Panc1 (cell line): ENCODE results near the gene MTUS2. TPM values are rescaled to one million over a fixed set of nuclear protein-coding genes. Genes with fewer than 3 reads are reported as not detected.

Source experiments
- ATAC-seq: fragments of 200-7000 bp; cut with Tn5 transposase; 2 replicates; pipeline ENCODE4 v1.9.1; 2020; ENCODE audit warnings: mild to moderate bottlenecking, moderate library complexity
- BruUV-seq: library from RNA; stranded (reverse); fragments of 400-500 nt; replicated peaks from 2 replicates; lab custom pipeline; 2021; lab: Mats Ljungman, UMichigan
- CTCF ChIA-PET: fragments of 300-600 bp; sonication (Branson Sonifier 250); formaldehyde crosslinking; loops from one replicate; lab custom pipeline; 2022; ENCODE audit warnings: antibody characterized with exemption; lab: Charles Lee
- POLR2A ChIA-PET: fragments of 300-600 bp; sonication (Branson Sonifier 250); formaldehyde crosslinking; loops from one replicate; lab custom pipeline; 2022; ENCODE audit warnings: antibody characterized with exemption; lab: Charles Lee
- DNase-seq: peaks from one replicate; pipeline ENCODE4 v3.0.0-alpha.2; 2010; ENCODE audit warnings: low read depth, low spot score
- H3K27ac ChIP-seq: 2 replicates; pipeline ENCODE4 v1.5.1; 2011; ENCODE audit warnings: mild to moderate bottlenecking, low read length, inconsistent platforms
- H3K27me3 ChIP-seq: fragments of 200-500 bp; sonication (Bioruptor generic); 2 replicates; pipeline ENCODE4 v1.6.0; 2014; ENCODE audit warnings: low read length, inconsistent platforms; ENCODE audit not compliant: control insufficient read depth, insufficient read depth
- H3K36me3 ChIP-seq: fragments of 200-500 bp; sonication (Bioruptor generic); 2 replicates; pipeline ENCODE4 v1.5.1; 2014; ENCODE audit warnings: inconsistent platforms, mild to moderate bottlenecking, low read length, moderate library complexity; ENCODE audit not compliant: control insufficient read depth, insufficient read depth
- H3K4me1 ChIP-seq: 2 replicates; pipeline ENCODE4 v1.5.1; 2011; ENCODE audit warnings: inconsistent platforms, mild to moderate bottlenecking, low read length, moderate library complexity; ENCODE audit not compliant: control insufficient read depth, insufficient read depth
- H3K4me3 ChIP-seq, 2 experiments: 2 replicates each; pipeline ENCODE4 v1.5.1; 2011 to 2012; ENCODE audit warnings: low read depth in 2 of 2, low read length in 2 of 2, mild to moderate bottlenecking in 2 of 2, inconsistent platforms in 1 of 2, moderate library complexity in 1 of 2
- H3K9me3 ChIP-seq: fragments of 200-500 bp; sonication (Bioruptor generic); 2 replicates; pipeline ENCODE4 v1.5.1; 2014; ENCODE audit warnings: low read depth, mild to moderate bottlenecking, inconsistent platforms, low read length, moderate library complexity; ENCODE audit not compliant: control insufficient read depth, insufficient read depth
- POLR2AphosphoS5 ChIP-seq: IDR thresholded peaks from 2 replicates; pipeline ENCODE4 v1.6.1; 2012; ENCODE audit warnings: mild to moderate bottlenecking, low read depth, low read length, moderate library complexity
- SIN3A ChIP-seq: IDR thresholded peaks from 2 replicates; pipeline ENCODE4 v1.6.1; 2012; ENCODE audit warnings: low read depth, mild to moderate bottlenecking, low read length, moderate library complexity, borderline replicate concordance; ENCODE audit not compliant: insufficient read depth
- TCF7L2 ChIP-seq: IDR thresholded peaks from 2 replicates; pipeline ENCODE4 v1.6.1; 2011; ENCODE audit warnings: mild to moderate bottlenecking, low read depth, low read length, inconsistent platforms
- in situ Hi-C: cut with HindIII; loops from 2 replicates; pipeline ENCODE4 v1.10.0; 2016; ENCODE audit warnings: low sequenced_read_pairs, low pct_unique_long_range_greater_than_20kb
- intact Hi-C: fragments of 100-400 bp; cut with micrococcal nuclease; formaldehyde crosslinking; loops from one replicate; pipeline ENCODE4 v1.10.0; 2022; ENCODE audit not compliant: unreplicated experiment
- total RNA-seq: library from RNA; stranded (reverse); gene quantifications from one replicate; pipeline ENCODE4 v1.2.1, GENCODE V29; 2021; ENCODE audit not compliant: unreplicated experiment
- TF ChIP-seq, protein P1 (sequence below), 2 experiments: IDR thresholded peaks; 2 replicates each; pipeline ENCODE4 v1.6.1; 2011 to 2012; ENCODE audit warnings: low read depth in 2 of 2, control low read depth in 1 of 2, low read length in 1 of 2, mild to moderate bottlenecking in 1 of 2, moderate library complexity in 1 of 2; ENCODE audit not compliant: insufficient read depth in 1 of 2
- TF ChIP-seq, protein P2 (sequence below): fragments of 450-650 bp; IDR thresholded peaks from 2 replicates; pipeline ENCODE4 v1.5.1; 2017; ENCODE audit warnings: mild to moderate bottlenecking

MTUS2 gene
- total RNA-seq, 1 experiment from 2014 or later = 0.05 TPM

DNA sequence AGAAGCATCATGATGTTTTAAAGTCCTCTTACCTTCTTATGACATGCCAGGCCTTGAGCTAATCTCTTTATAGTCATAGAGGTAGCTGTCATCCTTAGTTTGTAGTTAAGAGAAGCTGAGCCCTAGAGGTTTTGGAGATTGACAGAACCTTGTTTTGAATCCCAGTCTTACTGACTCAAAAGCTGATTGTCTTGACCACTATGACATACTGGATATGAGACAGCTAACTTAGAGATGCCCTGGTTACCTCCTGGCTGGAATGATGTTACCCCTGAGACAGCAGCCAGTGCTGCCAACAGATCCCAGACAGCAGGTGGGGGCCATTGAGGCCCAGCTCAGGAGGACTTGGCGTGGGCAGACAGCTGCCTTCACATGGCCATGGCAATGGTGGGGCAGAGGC is 311.0 kb downstream of the MTUS2 start:
- CTCF ChIA-PET = no interaction called here
- Histone ChIP-seq H3K9me3 (no peaks in the 10 kb centered on the region), H3K4me1 (no peaks in the 10 kb centered on the region), H3K27ac (no peak overlapping the region), H3K27me3 (no peaks in the 10 kb centered on the region), H3K4me3 (no peak overlapping the region), H3K36me3 (no peaks in the 10 kb centered on the region)
- DNase-seq = no peak
- POLR2A ChIA-PET = no interaction called here
- no peak for ATAC-seq
- BruUV-seq = no TSS peak
- TF ChIP-seq, protein P1, sequence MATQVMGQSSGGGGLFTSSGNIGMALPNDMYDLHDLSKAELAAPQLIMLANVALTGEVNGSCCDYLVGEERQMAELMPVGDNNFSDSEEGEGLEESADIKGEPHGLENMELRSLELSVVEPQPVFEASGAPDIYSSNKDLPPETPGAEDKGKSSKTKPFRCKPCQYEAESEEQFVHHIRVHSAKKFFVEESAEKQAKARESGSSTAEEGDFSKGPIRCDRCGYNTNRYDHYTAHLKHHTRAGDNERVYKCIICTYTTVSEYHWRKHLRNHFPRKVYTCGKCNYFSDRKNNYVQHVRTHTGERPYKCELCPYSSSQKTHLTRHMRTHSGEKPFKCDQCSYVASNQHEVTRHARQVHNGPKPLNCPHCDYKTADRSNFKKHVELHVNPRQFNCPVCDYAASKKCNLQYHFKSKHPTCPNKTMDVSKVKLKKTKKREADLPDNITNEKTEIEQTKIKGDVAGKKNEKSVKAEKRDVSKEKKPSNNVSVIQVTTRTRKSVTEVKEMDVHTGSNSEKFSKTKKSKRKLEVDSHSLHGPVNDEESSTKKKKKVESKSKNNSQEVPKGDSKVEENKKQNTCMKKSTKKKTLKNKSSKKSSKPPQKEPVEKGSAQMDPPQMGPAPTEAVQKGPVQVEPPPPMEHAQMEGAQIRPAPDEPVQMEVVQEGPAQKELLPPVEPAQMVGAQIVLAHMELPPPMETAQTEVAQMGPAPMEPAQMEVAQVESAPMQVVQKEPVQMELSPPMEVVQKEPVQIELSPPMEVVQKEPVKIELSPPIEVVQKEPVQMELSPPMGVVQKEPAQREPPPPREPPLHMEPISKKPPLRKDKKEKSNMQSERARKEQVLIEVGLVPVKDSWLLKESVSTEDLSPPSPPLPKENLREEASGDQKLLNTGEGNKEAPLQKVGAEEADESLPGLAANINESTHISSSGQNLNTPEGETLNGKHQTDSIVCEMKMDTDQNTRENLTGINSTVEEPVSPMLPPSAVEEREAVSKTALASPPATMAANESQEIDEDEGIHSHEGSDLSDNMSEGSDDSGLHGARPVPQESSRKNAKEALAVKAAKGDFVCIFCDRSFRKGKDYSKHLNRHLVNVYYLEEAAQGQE (IDR thresholded peaks at IDR 0.05; ENCODE audit: insufficient read depth in 1 of 2, low read depth in 2 of 2, low read length in 1 of 2) = no peak
- TF ChIP-seq, protein P2, sequence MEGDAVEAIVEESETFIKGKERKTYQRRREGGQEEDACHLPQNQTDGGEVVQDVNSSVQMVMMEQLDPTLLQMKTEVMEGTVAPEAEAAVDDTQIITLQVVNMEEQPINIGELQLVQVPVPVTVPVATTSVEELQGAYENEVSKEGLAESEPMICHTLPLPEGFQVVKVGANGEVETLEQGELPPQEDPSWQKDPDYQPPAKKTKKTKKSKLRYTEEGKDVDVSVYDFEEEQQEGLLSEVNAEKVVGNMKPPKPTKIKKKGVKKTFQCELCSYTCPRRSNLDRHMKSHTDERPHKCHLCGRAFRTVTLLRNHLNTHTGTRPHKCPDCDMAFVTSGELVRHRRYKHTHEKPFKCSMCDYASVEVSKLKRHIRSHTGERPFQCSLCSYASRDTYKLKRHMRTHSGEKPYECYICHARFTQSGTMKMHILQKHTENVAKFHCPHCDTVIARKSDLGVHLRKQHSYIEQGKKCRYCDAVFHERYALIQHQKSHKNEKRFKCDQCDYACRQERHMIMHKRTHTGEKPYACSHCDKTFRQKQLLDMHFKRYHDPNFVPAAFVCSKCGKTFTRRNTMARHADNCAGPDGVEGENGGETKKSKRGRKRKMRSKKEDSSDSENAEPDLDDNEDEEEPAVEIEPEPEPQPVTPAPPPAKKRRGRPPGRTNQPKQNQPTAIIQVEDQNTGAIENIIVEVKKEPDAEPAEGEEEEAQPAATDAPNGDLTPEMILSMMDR = no peak
- TF ChIP-seq POLR2AphosphoS5 (no peak), SIN3A (no peak), TCF7L2 (no peak)
- intact Hi-C loops = no loop called here
- in situ Hi-C loops = no loop called here

DNA sequence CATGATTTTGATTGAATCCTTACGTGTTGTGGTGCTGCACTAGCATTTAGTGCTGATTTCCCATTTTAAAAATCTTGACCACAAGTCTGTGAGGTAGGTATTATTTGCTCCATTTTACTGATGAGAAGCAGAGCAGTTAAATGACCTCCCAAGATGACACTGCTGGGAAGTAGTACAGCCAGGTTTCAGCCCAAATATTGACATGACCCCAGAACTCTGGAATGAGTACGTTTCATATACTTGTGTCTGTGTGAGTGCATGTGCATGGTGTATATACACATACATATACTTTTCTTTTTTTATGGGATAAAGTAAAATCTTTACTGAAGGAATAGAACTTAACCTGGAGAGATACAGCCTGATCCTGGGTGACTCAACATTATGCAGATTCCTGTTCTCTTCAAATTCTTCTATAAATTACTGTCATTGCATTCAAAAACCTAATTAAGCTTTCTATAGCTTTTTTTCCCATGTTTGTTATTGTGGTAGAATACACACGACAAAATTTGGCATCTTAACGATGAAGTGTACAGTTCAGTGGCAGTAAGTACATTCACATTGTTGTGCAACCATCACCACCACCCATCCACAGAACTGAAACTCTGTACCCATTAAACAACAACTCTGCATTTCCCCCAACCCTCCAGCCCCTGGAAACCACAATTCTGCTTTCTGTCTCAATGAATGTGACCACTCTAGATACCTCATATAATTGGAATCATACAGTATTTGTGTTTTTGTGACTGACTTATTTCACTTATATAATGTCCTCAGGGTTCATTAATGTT is 311.9 kb downstream of the MTUS2 start:
- TF ChIP-seq POLR2AphosphoS5 (no peak), SIN3A (no peak), TCF7L2 (no peak)
- TF ChIP-seq, protein P2 = no peak
- TF ChIP-seq, protein P1 (IDR thresholded peaks at IDR 0.05; ENCODE audit: insufficient read depth in 1 of 2, low read depth in 2 of 2, low read length in 1 of 2) = no peak
- H3K36me3 ChIP-seq = no peaks in the 10 kb centered on the region
- intact Hi-C loops (no loop called here), in situ Hi-C loops (no loop called here)
- no peaks in the 10 kb centered on the region for H3K27me3 ChIP-seq
- no peak overlapping the region for H3K27ac ChIP-seq
- no TSS peak for BruUV-seq
- no peak overlapping the region for H3K4me3 ChIP-seq
- POLR2A ChIA-PET = interaction anchor here (0.6 kb wide), 1 partner anchor 993 kb away, joined by 14 read pairs; no protein-coding TSS in a partner anchor
- no peak for ATAC-seq
- H3K9me3 ChIP-seq = no peaks in the 10 kb centered on the region
- CTCF ChIA-PET = no interaction called here
- DNase-seq = no peak
- H3K4me1 ChIP-seq = no peaks in the 10 kb centered on the region
